H1 (cell line): ENCODE results near the gene FAF2.

Experiments used
- CTCF ChIP-seq, 3 experiments: IDR thresholded peaks; 1 replicate in 2 of 3; 2 replicates in 1 of 3; pipeline versions ENCODE4 v1.5.1 to v1.6.1; 2011; ENCODE audit warnings: low read length in 3 of 3, mild to moderate bottlenecking in 3 of 3, inconsistent platforms in 2 of 3, low read depth in 1 of 3, moderate library complexity in 1 of 3; ENCODE audit not compliant: insufficient read depth in 1 of 3; ENCODE audit errors: control extremely low read depth in 1 of 3
- GABPA ChIP-seq: IDR thresholded peaks from 2 replicates; pipeline ENCODE4 v1.6.1; 2011; ENCODE audit warnings: mild to moderate bottlenecking, low read length, moderate library complexity, borderline replicate concordance; ENCODE audit not compliant: insufficient read depth
- POLR2A ChIP-seq, 2 experiments: IDR thresholded peaks; 1 replicate in 1 of 2; 2 replicates in 1 of 2; pipeline ENCODE4 v1.6.1; 2011; ENCODE audit warnings: low read depth in 2 of 2, low read length in 2 of 2, mild to moderate bottlenecking in 2 of 2; ENCODE audit errors: control extremely low read depth in 1 of 2
- POLR2AphosphoS5 ChIP-seq: IDR thresholded peaks from 2 replicates; pipeline ENCODE4 v1.6.1; 2011; ENCODE audit warnings: low read depth, low read length
- YY1 ChIP-seq: IDR thresholded peaks from 2 replicates; pipeline ENCODE4 v1.6.1; 2011; ENCODE audit warnings: low read depth, mild to moderate bottlenecking, low read length
- TF ChIP-seq, protein P1 (sequence below): IDR thresholded peaks from 2 replicates; pipeline ENCODE4 v1.6.1; 2012; ENCODE audit warnings: inconsistent platforms

- no peak for TF ChIP-seq POLR2A (IDR thresholded peaks at IDR 0.05; ENCODE audit: control extremely low read depth in 1 of 2, low read depth in 2 of 2, low read length in 2 of 2)
- no peak for TF ChIP-seq YY1
- TF ChIP-seq CTCF (IDR thresholded peaks at IDR 0.05; ENCODE audit: control extremely low read depth in 1 of 3, insufficient read depth in 1 of 3, low read depth in 1 of 3, low read length in 3 of 3): no peak
- TF ChIP-seq GABPA: no peak
- TF ChIP-seq, protein P1, sequence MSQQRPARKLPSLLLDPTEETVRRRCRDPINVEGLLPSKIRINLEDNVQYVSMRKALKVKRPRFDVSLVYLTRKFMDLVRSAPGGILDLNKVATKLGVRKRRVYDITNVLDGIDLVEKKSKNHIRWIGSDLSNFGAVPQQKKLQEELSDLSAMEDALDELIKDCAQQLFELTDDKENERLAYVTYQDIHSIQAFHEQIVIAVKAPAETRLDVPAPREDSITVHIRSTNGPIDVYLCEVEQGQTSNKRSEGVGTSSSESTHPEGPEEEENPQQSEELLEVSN: no peak
- TF ChIP-seq POLR2AphosphoS5: no peak
Observed at GRCh38 chr5:176503496-176503895, 55.3 kb downstream of the FAF2 start.
